AG08395 (cell line): ENCODE data around the gene ATAD1.
A peak's percentile ranks its signal among the peaks of the same experiment; 100 is the strongest.
"Not testable (repeated sequence)": the region's sequence is repeated elsewhere in the genome, so short reads cannot be mapped to it uniquely, and the experiment has no call there.

Source experiments
- DNase-seq: peaks from one replicate; pipeline ENCODE4 v3.0.0; 2012; ENCODE audit warnings: mixed read lengths, low spot score

Gene ATAD1

GRCh38 chr10:87753995-87754866 is 63.8 kb downstream of the ATAD1 start:
- DNase-seq = no peak

- DNase-seq = peak; percentile 65
Measured at GRCh38 chr10:87752566-87752965, 65.5 kb downstream of the ATAD1 start.

GRCh38 chr10:87751274-87751673 is 66.8 kb downstream of the ATAD1 start:
- DNase-seq = no peak

GRCh38 chr10:87750817-87751216 is 67.2 kb downstream of the ATAD1 start:
- DNase-seq = no peak

- peak; percentile 63 for DNase-seq
Measured at GRCh38 chr10:87750001-87750671, 67.9 kb downstream of the ATAD1 start.

- not testable (repeated sequence) for DNase-seq
Measured at GRCh38 chr10:87748244-87748643, 69.8 kb downstream of the ATAD1 start.

- DNase-seq = no peak
Measured at GRCh38 chr10:87746911-87747310, 71.1 kb downstream of the ATAD1 start.

- DNase-seq = no peak
Measured at GRCh38 chr10:87744606-87745005, 73.4 kb downstream of the ATAD1 start.

GRCh38 chr10:87742992-87743610 is 74.9 kb downstream of the ATAD1 start:
- DNase-seq = not testable (repeated sequence)

- peak; percentile 61 for DNase-seq
Measured at GRCh38 chr10:87740254-87740655, 77.8 kb downstream of the ATAD1 start.

GRCh38 chr10:87739703-87740102 is 78.3 kb downstream of the ATAD1 start:
- DNase-seq = no peak

GRCh38 chr10:87738253-87738652 is 79.8 kb downstream of the ATAD1 start:
- not testable (repeated sequence) for DNase-seq

- DNase-seq = peak; percentile 58
Measured at GRCh38 chr10:87734987-87735827, 82.8 kb downstream of the ATAD1 start.

GRCh38 chr10:87733081-87733480 is 84.9 kb downstream of the ATAD1 start:
- no peak for DNase-seq

- no peak for DNase-seq
Measured at GRCh38 chr10:87729940-87730339, 88.1 kb downstream of the ATAD1 start.

- DNase-seq = no peak
Measured at GRCh38 chr10:87724789-87725188, 93.2 kb downstream of the ATAD1 start.

- DNase-seq = no peak
Measured at GRCh38 chr10:87723500-87723899, 94.5 kb downstream of the ATAD1 start.

- no peak for DNase-seq
Measured at GRCh38 chr10:87722716-87723115, 95.3 kb downstream of the ATAD1 start.

GRCh38 chr10:87721781-87722180 is 96.2 kb downstream of the ATAD1 start:
- no peak for DNase-seq

GRCh38 chr10:87720665-87721064 is 97.4 kb downstream of the ATAD1 start:
- no peak for DNase-seq

- DNase-seq = no peak
Measured at GRCh38 chr10:87716348-87716670, 101.7 kb downstream of the ATAD1 start.
